ENCODE data around the gene RPS27L.

Gene RPS27L

GRCh38 chr15:63188247-63188925 is 31.1 kb upstream of the RPS27L start:
- no peak for DNase-seq (ENCODE audit: low read depth in 2 of 3, low spot score in 1 of 3)

DNA sequence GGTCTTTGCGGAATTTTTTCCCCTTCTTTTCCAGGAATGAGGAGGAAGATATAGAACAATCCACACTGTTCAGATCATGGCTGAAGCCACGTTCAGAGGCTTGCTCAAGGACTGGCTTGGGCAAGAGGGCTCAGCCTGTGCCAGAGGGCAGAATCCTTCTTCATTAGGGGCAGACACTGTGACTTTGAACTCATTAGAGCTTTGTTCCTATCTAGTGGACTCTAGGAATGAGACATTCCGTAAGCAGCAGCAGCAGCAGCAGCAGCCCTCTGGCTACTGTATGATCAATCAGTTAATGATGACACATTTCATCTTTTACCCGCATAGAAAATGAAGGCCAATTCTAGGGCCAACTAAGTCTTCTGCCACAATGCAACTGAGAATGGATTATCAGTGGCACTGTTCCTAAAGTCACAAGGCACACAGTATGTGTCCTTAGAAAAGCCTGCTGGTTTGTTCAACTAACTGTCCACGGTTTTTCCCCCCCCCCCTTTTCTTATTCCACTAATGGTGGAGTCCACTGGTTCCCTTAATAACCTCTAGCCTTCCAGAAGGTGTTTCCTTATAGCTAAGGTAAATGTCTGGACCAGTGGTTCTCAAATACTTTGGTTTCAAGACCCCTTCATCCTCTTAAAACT is 30.4 kb upstream of the RPS27L start:
- DNase-seq (ENCODE audit: low read depth in 2 of 3, low spot score in 1 of 3): no peak

GRCh38 chr15:63186065-63186464 is 28.8 kb upstream of the RPS27L start:
- DNase-seq (ENCODE audit: low read depth in 2 of 3, low spot score in 1 of 3): no peak

DNA sequence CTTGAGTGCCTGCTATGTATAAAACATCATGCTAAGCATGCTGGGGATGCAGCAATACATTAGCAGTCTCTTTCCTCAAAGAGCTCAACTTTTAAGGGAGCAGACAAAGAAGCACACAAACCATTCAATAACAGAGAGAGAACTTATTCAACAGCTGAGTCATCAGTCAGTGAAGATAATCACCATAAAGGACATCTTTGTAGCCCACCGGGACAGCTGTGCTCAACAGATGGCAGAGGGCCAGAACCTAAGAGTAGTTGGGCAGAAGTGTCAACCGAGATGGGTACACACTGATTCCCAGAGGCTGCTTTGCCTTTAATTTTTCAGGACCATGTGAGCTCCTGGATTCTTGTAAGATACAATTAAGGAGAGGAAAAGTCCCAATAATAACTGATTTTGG is 27.9 kb upstream of the RPS27L start:
- no peak for DNase-seq (ENCODE audit: low read depth in 2 of 3, low spot score in 1 of 3)

- DNase-seq (ENCODE audit: low read depth in 2 of 3, low spot score in 1 of 3): no peak
These were observed 24.4 kb upstream of the RPS27L start for GRCh38 chr15:63181648-63182047.

DNA sequence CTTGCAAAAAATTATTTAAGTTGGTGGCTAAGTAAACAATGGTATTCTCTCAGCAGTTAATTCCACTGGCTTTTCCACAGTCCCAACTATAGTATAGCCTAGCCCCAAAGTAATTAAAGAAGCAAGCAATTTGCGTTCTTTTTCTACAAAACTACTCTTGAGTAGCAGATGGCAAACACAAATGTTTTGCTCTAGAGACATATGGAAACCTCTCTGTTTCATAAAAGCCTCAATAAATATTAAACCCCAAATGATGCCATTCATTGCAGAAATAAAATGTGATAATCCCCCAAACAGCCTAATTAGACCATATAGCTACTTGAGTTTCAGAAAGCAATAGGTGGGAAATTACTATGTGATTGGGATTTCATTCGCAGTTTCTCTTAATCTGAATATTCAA is 23.5 kb upstream of the RPS27L start:
- no peak for DNase-seq (ENCODE audit: low read depth in 2 of 3, low spot score in 1 of 3)

GRCh38 chr15:63178034-63178433 is 20.8 kb upstream of the RPS27L start:
- no peak for DNase-seq (ENCODE audit: low read depth in 2 of 3, low spot score in 1 of 3)

GRCh38 chr15:63176302-63176701 is 19.0 kb upstream of the RPS27L start:
- no peak for DNase-seq (ENCODE audit: low read depth in 2 of 3, low spot score in 1 of 3)

GRCh38 chr15:63172851-63173451 is 15.7 kb upstream of the RPS27L start:
- DNase-seq (ENCODE audit: low read depth in 2 of 3, low spot score in 1 of 3): no peak

GRCh38 chr15:63172376-63172775 is 15.1 kb upstream of the RPS27L start:
- no peak for DNase-seq (ENCODE audit: low read depth in 2 of 3, low spot score in 1 of 3)

- no peak for DNase-seq (ENCODE audit: low read depth in 2 of 3, low spot score in 1 of 3)
These were observed 12.5 kb upstream of the RPS27L start for GRCh38 chr15:63169788-63170187.

DNA sequence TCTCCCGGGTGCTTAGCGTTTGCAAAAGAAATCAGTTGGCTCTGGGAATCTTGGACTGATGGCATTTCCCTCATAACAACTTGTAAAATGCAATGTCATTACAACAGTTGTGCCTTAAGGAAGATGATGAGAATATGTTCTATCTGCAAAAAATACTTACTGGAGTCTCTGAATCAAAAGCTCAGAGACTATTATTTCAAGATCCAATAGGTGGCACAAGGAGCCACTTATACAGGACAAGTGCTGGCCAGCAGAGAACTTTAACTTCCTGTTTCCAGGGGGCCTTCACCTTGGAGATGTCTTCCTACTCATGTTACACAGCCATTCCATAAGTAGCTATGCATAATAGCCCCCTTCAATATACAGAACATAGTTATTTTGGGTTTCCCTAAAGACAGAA is 8.9 kb upstream of the RPS27L start:
- DNase-seq (ENCODE audit: low read depth in 2 of 3, low spot score in 1 of 3): no peak

GRCh38 chr15:63165166-63165859 is 8.0 kb upstream of the RPS27L start:
- no peak for DNase-seq (ENCODE audit: low read depth in 2 of 3, low spot score in 1 of 3)

DNA sequence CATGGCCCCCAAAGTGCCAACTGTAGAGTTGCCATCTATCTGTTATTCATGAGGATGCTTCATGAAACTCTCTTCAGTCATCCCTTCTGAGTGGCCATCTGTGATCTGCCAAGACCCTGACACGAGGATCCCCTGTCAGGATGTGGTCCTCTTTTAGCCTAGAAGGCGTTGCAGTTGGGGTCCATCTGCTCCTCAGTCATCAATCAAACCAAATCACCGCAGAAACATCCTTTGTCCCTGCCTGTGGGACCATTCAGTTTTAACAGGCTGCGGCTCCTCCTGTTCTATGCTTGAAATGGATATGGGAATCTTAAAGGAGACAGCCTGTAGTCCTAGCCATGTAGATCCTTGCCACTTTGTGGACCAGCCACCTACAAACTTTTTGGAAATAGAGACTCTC is 5.9 kb upstream of the RPS27L start:
- no peak for DNase-seq (ENCODE audit: low read depth in 2 of 3, low spot score in 1 of 3)

DNA sequence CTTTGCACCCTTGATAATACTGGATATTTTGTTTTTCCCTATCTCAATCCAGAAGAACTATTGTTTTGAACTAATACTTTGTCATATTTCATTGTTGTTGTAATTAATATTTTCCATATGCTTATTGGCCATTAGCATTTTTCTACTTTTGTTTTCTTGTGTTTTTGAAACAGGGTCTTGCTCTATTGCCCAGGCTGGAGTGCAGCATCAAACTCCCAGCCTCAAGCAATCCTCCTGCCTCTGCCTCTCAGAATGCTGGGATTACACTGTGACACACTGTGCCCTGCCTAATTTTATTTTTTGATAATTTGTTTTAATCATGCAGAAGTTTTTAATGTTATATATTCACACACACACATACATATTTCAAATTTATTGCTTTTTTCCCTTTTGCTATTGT is 3.4 kb upstream of the RPS27L start:
- no peak for DNase-seq (ENCODE audit: low read depth in 2 of 3, low spot score in 1 of 3)

DNA sequence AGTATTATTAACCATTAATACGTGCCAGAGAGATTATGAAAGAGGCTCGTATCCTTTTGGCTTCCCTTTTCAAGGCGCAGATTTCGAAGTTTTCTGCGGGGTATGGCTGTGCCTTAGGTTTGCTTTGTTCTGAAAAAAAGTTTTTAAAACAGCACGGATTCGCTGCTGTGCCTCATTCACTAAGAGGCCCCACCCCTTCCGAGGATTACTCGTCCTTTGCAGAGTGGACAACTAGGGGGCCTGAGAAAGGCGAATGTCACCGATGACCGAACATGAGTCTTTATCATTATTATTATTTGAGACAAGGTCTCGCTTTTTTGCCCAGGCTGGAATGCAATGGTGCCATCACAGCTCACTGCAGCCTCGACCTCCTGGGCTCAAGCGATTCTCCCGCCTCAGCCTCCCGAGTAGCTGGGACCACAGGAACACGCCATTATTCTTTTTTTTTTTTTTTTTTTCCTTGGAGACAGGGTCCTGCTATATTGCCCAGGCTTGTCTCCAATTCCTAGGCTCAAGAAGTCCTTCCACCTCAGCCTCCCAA is 684 bp upstream of the RPS27L start:
- DNase-seq (ENCODE audit: low read depth in 2 of 3, low spot score in 1 of 3): no peak

- DNase-seq (ENCODE audit: low read depth in 2 of 3, low spot score in 1 of 3): no peak
These were observed 541 bp downstream of the RPS27L start for GRCh38 chr15:63156755-63157117.

- no peak for DNase-seq (ENCODE audit: low read depth in 2 of 3, low spot score in 1 of 3)
These were observed 1.1 kb downstream of the RPS27L start for GRCh38 chr15:63156086-63156710.

DNA sequence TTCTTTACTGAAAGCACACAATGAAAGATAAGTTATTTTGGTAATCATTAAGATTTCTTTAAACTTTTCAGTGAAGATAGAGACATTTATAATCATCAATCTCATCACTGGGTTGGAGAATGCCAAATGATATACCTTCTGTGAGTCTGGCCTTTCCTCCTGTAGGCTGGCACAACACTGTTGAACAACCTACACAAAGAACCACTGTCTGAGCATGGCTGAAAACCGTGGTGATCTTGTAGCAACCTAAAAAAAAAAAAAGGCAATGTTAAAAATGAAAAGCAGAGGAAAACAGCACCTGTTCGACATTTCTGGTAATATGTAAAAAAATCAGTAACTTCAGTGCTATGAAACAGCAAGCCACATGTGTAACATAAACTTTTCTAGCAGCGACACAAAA is 1.8 kb downstream of the RPS27L start:
- no peak for DNase-seq (ENCODE audit: low read depth in 2 of 3, low spot score in 1 of 3)

DNA sequence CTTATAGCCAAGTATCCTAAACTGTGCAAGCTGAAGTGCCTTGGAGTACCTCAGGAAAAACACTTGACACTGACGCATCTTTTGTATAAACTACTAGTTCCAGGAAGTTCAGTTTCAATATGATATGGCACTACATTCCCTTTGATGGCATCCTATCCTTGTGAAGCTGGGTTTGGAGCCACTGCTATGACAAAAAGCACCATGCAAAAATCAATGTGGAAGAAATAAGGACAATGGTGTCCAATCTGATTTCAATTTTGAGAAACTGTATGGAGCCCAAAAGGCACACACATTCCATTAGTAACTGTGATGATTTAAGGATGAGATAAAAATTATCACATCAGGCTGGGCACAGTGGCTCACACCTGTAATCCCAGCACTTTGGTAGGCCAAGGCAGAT is 5.6 kb downstream of the RPS27L start:
- no peak for DNase-seq (ENCODE audit: low read depth in 2 of 3, low spot score in 1 of 3)

GRCh38 chr15:63146684-63147083 is 10.6 kb downstream of the RPS27L start:
- no peak for DNase-seq (ENCODE audit: low read depth in 2 of 3, low spot score in 1 of 3)

- DNase-seq (ENCODE audit: low read depth in 2 of 3, low spot score in 1 of 3): no peak
These were observed 11.9 kb downstream of the RPS27L start for GRCh38 chr15:63145426-63145825.

Data from stimulated activated CD4-positive, alpha-beta T cell treated with anti-CD3 and anti-CD28 coated beads, Interleukin-12 subunit alpha, Interleukin-12 subunit beta, amount 100 ng/mL, for 48 hours (primary cell).